Measurements from ENCODE around the gene CD93.

DNA sequence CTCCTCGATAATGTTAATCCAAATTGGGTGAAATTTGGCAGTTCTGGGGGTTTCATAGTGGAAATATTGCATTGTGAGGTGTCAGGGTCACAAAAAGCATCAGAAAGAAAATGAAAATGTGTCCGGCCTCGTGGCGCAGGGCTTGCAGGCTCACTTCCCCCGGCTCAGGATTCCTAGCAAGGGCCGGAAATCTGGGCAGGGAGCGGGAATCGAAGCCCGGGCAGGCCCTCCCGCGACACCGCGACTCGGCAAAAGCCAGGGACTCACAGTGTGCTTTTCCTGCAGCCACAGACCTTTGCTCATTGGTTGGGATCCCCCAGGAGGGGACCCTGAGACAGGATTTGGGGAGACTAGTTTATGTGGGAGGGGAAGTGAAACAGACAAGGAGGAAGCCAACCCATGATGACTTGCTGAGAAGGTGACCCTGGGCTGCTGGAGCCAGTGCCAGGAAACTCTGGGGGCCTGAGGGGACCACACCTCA is 847 bp upstream of the CD93 start:
- TF ChIP-seq POLR2A (IDR thresholded peaks at IDR 0.05) = no peak
- TF ChIP-seq, protein P1, sequence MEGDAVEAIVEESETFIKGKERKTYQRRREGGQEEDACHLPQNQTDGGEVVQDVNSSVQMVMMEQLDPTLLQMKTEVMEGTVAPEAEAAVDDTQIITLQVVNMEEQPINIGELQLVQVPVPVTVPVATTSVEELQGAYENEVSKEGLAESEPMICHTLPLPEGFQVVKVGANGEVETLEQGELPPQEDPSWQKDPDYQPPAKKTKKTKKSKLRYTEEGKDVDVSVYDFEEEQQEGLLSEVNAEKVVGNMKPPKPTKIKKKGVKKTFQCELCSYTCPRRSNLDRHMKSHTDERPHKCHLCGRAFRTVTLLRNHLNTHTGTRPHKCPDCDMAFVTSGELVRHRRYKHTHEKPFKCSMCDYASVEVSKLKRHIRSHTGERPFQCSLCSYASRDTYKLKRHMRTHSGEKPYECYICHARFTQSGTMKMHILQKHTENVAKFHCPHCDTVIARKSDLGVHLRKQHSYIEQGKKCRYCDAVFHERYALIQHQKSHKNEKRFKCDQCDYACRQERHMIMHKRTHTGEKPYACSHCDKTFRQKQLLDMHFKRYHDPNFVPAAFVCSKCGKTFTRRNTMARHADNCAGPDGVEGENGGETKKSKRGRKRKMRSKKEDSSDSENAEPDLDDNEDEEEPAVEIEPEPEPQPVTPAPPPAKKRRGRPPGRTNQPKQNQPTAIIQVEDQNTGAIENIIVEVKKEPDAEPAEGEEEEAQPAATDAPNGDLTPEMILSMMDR (IDR thresholded peaks at IDR 0.05) = no peak
